ELF-1 (cell line): ENCODE data around the gene ANO6.

Source experiments
- DNase-seq: peaks from one replicate; pipeline ENCODE4 v3.0.0-alpha.2; 2016; ENCODE audit warnings: low read depth, low spot score

ANO6 gene

DNA sequence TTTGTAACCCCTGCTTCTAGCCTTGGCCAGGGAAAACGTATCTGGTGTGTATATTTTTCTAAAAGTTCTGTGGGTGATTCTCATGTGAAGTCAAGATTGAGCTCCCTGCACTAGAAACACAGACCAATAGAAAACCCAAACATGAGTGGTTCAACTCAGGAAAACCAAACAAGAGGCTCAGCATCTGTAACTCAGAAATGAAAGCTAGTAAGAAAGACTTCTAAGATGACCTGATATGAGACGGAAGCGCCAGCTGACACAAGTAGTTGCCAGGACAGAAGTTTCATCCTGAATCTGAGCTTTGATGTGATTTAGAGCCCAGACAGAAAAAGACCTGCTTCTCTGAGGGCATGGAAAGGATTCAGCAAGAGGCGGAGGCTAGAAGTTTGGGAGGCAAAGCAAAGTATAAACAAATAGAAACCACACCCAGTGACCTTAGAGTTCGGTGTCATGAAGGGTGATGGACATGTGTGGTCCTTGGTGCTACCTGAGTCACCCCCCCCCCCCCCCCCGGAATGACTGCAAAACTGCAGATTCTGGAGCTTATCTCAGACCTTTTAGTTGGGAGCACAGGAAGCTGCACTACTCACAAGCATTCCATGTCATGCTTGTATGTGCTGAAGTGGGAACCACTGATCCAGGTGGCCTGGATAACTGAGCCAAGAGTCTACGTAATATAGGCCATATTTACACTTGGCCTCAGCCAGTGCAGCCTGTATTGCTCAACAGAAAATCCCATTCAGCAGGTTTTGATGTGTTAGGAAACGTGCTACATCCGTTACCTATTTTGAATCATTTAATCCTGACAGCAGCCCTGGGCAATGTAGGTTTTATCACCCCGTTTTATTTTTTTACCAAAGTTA is 191.3 kb downstream of the ANO6 start:
- no peak for DNase-seq

DNA sequence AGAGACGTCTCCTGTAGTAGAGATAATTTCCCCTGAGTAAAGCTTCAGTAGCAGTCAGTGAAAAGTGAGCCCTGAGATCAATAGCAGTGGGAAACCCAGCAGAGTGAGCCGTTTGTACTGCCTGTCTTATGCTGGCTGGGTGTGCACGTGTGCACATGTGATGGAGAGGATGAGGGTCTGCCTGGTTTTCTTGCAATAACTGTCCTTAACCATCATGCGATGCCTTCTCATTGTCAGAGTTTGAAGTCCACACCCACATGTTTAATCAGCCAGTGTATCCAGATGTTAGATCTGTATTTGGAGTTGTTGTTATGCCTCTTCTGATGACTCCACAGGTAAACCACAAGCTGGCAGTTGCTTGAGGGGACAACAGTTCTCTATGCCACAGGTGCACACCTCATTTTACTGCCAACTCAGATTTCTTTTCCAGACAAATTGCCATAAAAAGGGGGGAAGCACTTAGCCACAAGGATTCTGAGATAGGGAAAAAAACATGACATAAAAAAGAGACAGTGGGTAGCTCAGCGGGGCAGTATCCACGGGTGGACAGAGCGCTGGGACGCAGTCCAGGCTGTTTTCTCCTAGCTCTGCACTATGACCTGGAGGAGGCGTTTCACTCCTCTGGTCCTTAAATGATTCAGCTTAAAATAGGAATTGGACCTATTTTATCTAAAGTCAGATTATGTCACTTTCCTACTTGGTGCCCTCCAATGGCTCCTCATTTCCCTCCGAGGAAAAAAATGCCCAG is 192.3 kb downstream of the ANO6 start:
- no peak for DNase-seq

DNA sequence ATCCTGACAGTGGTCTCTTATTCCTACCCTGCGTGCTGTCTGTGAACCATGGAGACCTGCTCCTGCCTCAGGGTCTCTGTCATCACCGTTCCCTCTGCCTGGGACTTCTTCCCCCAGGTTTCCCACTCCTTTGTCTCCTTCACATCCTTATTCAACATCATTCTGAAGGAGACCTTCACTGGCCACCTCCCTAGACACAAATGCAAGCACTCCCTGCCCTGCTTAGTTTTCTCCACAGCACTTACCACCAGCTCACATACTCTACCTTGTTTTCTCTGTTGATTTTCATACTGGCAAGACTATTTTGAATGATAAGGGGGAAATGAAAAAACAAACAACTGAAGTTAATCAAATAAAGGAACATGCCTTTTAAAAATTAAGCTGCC is 192.8 kb downstream of the ANO6 start:
- DNase-seq = no peak

DNA sequence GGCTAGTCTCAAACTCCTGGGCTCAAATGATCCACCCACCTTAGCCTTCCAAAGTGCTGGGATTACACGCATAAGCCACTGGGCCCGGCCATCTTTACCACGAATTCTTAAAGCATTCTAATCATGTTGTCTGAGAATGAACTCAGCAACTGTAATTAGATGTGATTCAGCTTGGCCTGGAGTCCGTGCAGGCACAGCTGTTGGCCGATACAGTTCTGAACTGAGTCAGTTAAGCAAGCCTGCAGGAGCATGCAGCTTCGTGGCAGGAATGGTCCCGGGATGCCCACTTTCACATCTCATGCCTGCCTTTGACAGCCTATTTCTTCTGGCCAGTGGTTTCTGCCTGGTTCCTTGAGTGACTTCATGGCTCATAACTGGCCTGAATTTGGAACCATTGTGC is 194.1 kb downstream of the ANO6 start:
- no peak for DNase-seq

DNA sequence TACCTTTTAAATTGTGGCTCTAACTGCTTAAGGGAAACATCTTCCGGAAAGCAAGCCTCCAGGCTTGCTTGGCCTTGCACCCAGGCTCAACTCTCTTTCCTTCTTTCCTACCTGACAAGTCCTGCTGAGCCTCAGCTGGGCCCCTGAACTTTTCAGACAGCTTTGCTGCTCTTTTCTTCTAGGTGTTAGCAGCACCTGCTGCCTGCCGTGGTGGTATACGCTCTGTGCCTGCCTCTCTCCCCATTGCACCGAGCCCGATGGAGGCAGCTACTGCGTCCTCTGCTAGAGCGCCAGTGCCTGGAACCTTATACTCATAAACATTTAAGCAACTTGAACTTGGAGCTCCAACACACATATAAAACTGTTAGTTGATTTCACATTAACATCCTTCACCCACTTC is 195.7 kb downstream of the ANO6 start:
- no peak for DNase-seq

DNA sequence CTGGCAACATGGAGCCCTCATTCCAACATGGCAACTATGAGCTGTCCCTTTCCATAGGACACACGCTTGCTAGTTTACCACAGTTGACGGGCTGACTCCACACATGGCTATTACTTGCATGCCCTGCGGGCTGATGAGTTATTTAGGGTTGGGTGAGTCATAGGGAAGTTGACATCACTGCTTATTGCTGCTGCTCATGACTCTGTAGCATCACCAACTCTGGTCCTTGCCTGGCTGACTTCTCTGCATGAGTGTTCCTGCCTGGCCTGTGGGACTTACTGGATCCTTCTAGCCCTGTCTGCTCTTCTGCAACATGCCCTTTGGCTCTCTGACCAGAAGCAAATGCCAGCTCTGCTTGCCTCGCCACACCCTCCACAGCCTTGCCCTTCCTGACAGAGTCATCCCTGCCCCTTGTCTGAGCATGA is 199.5 kb downstream of the ANO6 start:
- DNase-seq = peak; percentile 33

DNA sequence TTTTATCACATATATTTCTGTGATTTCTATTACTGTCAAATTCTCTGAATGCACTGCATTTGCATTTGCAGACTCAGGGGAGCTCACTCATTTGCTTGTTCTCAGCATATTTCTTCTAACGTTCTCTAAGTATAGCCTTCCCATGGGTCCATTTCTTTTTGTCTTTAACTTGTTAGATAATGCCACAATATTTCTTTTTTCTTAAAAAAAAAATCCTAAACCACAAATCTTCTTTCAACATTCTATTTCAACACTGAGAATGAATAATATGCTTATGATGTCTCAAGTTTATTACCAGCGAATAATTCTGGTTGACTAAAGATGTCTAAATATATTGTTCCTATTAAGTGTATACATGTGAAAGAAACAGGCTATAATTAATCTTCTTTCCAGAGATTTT is 200.2 kb downstream of the ANO6 start:
- DNase-seq = no peak

DNA sequence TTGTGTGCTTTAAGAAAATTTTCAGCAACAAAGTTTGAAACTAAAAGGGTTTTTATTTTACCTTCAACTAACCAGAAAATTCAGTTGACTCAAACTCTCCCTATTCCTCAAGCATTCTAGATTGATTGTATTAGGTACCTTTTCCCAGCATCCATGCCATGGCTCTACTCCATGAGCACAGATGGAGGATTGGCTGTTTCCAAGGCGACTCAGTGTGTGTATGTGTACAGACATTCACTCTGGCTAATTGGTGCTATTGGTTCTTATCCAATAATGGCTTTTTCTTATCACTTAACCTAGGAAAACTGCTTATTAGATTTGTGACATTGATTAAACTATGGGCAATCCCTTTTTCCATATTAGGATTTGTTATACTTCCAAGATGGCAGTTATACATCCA is 202.6 kb downstream of the ANO6 start:
- no peak for DNase-seq

DNA sequence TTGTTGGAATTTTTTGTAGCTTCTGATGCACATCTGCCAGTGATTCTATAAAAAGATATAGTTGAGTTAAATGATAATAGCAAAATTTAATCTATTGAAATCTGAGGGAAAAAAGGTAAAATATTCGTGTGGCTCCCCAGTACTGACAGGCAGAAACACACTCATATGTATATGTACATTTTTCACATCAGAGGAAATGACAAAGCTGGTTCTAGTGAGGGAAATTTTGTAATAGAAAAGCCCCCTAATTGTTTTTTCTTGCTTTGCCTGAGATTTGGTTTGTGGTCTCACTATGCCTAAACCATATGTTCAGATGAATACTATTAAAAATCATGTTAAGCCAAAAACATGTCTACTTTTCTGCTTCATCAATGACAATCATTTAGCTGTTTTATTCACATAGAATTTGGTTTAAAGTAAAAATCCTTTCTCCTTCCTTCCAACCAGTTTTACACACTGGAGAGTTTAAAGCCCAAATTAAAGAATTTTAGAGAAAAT is 203.5 kb downstream of the ANO6 start:
- DNase-seq = no peak

DNA sequence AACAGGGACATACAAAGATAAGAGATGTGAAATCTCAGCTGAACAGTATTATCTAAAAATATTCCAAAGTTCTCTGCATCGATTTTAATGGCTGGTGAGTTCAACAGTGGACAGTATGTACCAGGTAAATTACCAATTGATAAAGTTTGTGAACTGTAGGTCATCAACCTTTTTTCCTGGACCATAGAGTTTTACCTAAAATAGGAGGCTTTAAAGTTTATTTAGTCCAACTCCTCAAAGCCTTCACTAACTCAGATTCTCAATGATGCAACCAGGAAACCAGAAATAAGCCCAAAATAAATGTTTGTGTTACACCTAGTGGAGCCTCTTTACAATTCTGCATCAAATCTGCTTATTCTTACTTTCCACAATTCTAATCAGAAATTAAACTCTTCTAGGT is 205.8 kb downstream of the ANO6 start:
- no peak for DNase-seq

DNA sequence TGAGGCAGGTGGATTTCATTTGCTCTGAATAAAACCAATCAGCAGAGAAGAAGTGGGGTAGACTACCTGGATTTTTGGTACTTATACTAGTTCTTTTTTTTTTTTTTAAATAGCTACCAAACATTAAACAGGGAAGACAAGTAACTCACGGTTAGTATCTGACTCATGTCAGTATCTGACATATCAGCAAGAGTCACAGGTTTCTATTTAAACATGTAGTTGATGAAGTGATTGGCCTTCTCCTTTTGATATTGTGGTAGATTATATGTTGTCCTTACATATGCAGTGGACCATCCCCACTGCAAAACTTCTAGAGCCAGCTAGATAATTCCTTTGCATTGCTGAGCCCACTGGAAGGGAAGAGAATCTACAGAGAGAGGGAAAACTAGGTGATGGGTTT is 208.0 kb downstream of the ANO6 start:
- DNase-seq = no peak

DNA sequence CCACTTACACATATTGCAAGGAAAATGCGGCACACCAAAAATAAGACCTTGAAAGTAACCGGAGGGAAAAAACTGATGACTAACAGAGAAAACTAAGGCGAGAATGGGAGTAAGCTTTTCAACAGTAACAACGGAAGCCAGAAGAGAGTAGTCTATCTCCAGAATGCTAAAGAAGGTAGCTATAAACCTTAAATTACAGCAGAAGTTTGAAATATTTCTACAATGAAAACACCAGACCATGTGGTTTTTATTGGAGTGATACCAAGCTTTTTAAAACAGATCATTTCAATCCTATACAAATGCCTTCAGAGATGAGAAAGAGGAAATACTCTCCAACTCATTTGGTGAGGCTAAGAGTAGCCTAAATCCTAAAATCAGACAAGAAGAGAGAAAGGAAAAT is 209.5 kb downstream of the ANO6 start:
- no peak for DNase-seq

DNA sequence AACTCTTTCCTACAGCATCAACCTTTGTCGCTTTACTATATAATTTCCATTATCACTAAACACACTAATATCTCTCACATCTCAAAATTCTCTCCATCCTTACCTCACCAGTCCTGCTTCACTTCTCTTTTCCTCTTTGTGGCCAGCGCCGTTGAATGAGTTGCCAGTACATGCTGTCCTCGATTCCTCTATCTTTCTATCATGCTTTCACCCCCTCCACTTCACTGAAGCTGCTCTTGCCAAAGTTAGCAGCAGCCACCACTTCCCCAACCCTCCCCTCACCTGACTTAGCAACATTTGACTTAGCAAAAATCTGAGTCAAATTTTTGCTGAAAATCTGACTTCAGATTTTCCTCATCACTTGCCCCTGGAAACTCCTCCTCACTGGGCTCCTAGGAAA is 210.4 kb downstream of the ANO6 start:
- no peak for DNase-seq

DNA sequence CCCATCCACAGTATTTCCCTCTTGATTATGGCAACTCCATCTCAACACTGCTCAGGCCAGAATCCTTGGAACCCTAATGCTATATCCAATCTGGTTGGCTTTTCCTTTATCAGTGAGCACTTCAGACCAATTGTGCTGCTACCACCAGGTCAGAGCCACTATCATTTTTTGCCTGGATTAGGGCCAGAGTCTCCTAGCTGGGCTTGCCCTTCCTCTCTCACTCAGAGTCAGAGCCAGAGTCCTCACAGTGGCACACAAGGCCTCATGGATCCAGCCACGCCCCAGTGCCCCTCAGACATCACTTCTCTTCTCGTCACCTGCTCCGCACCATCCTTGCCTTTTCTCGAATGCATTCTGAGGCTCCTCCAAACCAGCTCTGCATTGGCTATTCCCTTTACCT is 211.1 kb downstream of the ANO6 start:
- no peak for DNase-seq

DNA sequence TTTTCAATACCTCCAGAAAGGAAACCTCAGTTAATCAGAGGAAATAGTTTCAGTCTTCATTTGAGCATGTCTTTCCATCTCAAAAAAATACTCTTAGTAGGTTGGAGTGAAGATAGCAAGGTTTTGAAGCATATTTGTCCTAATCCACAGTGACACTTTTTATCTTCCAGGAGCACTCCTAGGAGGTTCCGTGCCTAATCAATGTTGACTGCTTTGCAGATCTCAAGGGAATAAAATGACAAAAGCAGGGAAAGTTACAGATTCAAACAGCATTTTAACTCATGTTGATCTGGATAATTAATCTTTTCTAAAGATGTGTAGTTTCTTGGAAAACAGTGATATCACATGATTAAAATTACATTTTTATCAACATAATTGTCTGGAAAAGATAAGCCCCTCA is 213.9 kb downstream of the ANO6 start:
- DNase-seq = no peak

DNA sequence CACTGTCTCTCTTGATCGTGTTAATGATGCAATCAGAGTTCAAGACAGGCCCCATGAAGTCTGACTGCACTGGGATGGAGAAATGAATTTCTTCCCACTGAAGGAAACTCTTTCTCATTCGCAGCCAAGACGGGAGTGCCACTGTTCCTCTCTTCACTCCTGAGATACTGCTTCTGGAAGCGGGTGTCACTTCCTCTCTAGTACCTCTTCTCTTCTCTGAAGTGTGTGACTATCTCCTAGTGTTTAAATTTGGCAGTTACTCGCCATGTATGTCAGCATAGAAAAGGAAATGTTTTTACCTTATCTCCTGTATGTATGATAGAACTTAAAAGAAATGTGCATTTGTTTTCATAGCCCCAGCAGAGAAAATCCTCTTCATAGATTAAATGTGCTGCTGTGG is 215.2 kb downstream of the ANO6 start:
- DNase-seq = no peak

DNA sequence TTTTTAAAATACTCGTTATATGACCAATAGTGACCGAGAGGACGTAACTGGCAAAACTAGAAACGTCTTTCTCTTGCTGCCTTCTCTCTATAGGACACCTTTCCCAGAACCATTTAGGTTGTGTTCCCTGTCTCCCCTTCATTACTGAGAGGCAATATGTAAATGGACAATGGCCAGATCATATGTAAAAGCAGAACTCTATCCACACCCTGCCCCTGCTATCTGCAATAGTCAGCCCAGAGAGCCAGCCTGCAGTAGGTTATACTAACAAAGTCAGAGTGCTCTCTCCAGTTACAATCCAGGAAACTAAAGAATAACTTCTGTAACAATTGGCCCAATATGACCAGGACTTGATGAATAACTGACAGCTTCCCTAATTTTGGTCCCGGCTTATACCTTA is 216.8 kb downstream of the ANO6 start:
- DNase-seq = no peak

DNA sequence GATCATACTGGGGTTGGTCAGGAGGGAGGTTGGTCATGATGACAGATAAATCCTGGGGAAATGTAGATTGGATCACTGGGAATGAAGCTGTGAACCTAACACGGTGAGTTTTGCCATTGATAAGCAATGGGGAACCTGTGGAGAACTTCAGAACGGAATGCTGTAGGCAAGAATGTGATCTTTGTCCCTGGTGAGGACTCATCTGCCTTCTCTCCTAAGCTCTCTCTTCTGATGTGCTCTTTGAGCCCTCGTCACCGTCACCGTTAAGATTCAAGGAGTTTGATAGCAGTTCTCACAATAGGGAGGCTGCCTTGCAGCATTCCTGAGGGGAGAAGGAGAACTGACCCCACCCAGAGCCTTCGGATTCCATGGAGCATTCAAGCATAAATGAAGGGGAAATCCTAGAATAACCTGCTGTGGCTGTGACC is 217.6 kb downstream of the ANO6 start:
- DNase-seq = peak; percentile 86

DNA sequence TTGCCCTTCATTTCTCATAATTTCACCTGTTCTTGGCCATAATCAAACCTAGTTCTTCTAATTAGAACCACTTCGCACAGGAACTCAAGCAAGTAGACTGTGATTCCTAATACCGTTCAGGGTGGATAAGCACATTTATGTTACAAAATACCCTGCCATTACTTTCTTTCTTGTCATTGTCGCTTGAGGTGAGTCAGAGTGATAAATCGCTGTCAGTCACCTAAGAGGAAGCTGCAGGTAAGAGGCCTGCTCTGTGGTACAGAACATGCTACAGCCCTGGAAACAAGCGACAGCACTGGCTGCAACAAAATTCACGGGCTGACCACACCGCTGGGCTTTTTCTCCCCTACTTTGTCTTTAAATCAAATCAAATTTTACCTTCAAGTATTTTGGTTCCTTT is 218.2 kb downstream of the ANO6 start:
- no peak for DNase-seq

DNA sequence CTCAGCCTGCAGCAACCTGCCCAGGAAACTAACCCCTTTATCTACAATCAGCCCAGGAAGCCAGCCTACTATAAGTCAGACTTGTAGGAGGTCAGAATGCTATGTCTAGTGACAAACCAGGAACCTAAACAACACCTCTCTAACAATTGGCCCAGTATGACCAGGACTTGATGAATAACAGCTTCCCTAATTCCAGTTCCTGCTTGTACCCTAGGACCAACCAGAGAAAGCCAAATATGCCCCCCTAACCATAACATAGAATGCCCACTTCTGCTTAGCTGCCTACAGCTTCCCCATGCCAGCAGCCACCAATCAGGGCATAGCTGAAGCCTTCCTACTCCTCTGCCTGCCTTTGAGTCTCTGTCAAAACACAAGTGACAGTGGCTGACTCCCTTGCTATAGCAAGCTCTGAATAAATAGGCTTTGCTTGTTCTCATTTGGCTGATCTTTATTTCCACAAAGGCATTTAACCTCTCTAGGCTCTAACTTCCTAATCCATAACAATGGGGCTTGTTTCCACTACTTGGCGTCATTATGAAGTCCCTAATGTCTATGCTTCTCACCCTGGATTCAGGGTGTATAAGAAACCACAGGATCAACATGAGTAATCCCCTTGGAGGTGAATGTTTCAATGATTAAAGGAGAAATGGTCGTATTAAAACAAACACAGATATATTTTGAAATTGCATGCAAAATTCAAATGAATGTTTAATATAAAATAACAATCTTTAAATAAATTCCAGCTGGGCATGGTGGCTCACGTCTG is 220.2 kb downstream of the ANO6 start:
- peak; percentile 20 for DNase-seq

DNA sequence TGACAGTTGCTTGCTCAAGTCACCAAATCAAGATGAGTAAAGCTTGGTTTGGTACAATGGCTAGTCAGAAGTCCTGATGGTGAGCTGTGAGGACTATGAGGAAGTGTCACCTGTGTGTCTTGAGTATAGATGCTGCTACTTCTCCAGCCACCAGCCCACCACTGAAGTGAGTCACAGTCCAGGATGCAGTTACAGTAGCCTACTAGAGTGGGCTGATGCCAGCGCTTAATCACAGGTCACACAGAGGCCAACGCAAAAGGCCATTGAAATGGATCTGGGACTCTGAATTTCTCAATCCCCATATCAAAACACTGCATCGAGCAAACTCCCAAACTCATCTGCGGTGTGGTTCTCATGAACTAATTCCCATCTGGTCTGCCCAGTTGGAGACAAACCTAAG is 223.1 kb downstream of the ANO6 start:
- no peak for DNase-seq

DNA sequence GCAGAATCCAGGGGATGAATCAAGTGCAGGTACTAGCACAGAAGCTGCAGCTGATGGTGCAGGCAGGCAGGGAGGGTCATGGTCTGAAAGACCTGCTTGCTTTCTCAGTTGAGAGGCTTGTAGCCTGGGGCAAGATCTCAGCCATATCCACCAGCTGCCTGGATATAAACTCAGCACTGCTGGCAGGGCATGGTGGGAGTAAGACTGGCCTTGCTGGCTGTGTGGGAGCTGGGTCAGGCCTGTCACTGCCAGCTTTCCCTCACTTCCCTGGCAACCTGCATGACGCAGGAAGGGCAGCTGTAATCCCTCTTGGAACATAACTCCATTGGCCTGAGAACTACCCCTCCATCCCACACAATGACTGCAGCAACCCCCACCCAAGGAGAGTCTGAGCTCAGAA is 230.1 kb downstream of the ANO6 start:
- DNase-seq = peak; percentile 32
